ENCODE results near the gene SLC37A1. TPM values are rescaled to one million over a fixed set of nuclear protein-coding genes. Genes with fewer than 3 reads are reported as not detected.

The SLC37A1 gene
- total and polyA plus RNA-seq, 2 donors from 2014 or later: 3.4 to 21.8 TPM

GRCh38 chr21:42556960-42557359, 43.3 kb downstream of the SLC37A1 start:
- Histone ChIP-seq H3K27me3 (ENCODE audit: control insufficient read depth, insufficient read depth, low read length) (no peaks in the 10 kb centered on the region), H3K27ac (ENCODE audit: low read depth in 2 of 2, low read length in 2 of 2) (no peak overlapping the region), H3K4me1 (ENCODE audit: control insufficient read depth in 2 of 3, insufficient read depth in 2 of 3, low read depth in 1 of 3, low read length in 3 of 3) (peaks cover 2% of the 10 kb centered on the region in 3 donors), H3K9ac (ENCODE audit: low read length in 3 of 3) (no peak overlapping the region), H3K4me3 (ENCODE audit: low read length in 3 of 3) (no peak overlapping the region), H3K9me3 (ENCODE audit: control insufficient read depth in 2 of 3, insufficient read depth in 1 of 3, low read length in 3 of 3) (no peaks in the 10 kb centered on the region), H3K36me3 (ENCODE audit: control insufficient read depth in 2 of 3, insufficient read depth in 3 of 3, low read length in 3 of 3) (no peaks in the 10 kb centered on the region)
- DNase-seq: peak in 4 of 5 donors; percentile 58 to 75 (median 60)
- no peak for TF ChIP-seq CTCF (IDR thresholded peaks at IDR 0.05; ENCODE audit: borderline replicate concordance, extremely low read depth, insufficient read depth)
- no peak for FAIRE-seq
- intact Hi-C loops (cut with DNase I): no loop called here

DNA sequence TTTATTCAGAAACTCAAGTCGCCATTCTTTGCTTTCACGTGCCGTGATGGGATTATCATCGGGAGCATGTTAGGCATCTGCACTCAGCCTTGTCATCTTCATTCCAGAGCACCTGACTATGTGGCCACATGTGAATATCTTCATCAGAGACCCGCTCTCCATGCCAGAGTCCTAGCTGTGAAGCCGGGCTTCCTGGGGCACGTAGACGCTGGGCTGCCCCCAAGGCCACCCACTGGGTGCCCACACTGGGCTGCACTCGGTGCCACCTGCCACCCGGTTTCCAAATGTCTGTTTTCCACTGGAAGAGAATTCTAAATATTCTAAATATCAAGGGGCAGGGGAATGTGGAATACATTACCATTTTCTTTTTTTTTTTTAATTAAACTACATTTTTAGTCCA, 43.8 kb downstream of the SLC37A1 start:
- intact Hi-C loops (cut with DNase I): no loop called here
- Histone ChIP-seq H3K4me1 (ENCODE audit: control insufficient read depth in 2 of 3, insufficient read depth in 2 of 3, low read depth in 1 of 3, low read length in 3 of 3) (peaks cover 2 to 6% (median 3%) of the 10 kb centered on the region in 3 donors), H3K9ac (ENCODE audit: low read length in 3 of 3) (no peak overlapping the region), H3K27ac (ENCODE audit: low read depth in 2 of 2, low read length in 2 of 2) (no peak overlapping the region), H3K27me3 (ENCODE audit: control insufficient read depth, insufficient read depth, low read length) (no peaks in the 10 kb centered on the region), H3K9me3 (ENCODE audit: control insufficient read depth in 2 of 3, insufficient read depth in 1 of 3, low read length in 3 of 3) (no peaks in the 10 kb centered on the region), H3K4me3 (ENCODE audit: low read length in 3 of 3) (no peak overlapping the region), H3K36me3 (ENCODE audit: control insufficient read depth in 2 of 3, insufficient read depth in 3 of 3, low read length in 3 of 3) (no peaks in the 10 kb centered on the region)
- DNase-seq: peak in 1 of 5 donors; percentile 30
- TF ChIP-seq CTCF (IDR thresholded peaks at IDR 0.05; ENCODE audit: borderline replicate concordance, extremely low read depth, insufficient read depth): no peak
- no peak for FAIRE-seq

DNA sequence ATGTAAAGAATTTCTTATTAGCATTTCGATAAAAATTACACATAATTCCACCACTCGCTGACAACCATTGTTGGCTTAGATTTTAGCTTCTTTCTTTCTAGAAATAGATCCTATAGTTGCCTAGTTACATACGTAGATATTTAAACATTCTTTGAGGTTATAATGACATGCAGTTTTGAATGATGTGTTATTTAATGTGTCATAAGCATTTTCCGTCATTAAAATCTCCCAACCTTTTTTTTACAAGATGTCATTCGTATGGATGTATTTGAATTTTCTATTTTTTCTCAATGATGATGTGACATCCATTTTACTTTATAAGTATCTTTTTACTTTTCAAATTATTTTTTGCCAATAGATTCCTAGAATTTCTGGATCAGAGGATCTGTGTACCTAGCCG, 44.7 kb downstream of the SLC37A1 start:
- Histone ChIP-seq H3K4me3 (ENCODE audit: low read length in 3 of 3) (no peak overlapping the region), H3K4me1 (ENCODE audit: control insufficient read depth in 2 of 3, insufficient read depth in 2 of 3, low read depth in 1 of 3, low read length in 3 of 3) (peaks cover 2 to 7% (median 3%) of the 10 kb centered on the region in 3 donors), H3K9me3 (ENCODE audit: control insufficient read depth in 2 of 3, insufficient read depth in 1 of 3, low read length in 3 of 3) (no peaks in the 10 kb centered on the region), H3K27ac (ENCODE audit: low read depth in 2 of 2, low read length in 2 of 2) (no peak overlapping the region), H3K27me3 (ENCODE audit: control insufficient read depth, insufficient read depth, low read length) (no peaks in the 10 kb centered on the region), H3K9ac (ENCODE audit: low read length in 3 of 3) (no peak overlapping the region), H3K36me3 (ENCODE audit: control insufficient read depth in 2 of 3, insufficient read depth in 3 of 3, low read length in 3 of 3) (no peaks in the 10 kb centered on the region)
- TF ChIP-seq CTCF (IDR thresholded peaks at IDR 0.05; ENCODE audit: borderline replicate concordance, extremely low read depth, insufficient read depth): no peak
- intact Hi-C loops (cut with DNase I): no loop called here
- FAIRE-seq: no peak
- no peak for DNase-seq

DNA sequence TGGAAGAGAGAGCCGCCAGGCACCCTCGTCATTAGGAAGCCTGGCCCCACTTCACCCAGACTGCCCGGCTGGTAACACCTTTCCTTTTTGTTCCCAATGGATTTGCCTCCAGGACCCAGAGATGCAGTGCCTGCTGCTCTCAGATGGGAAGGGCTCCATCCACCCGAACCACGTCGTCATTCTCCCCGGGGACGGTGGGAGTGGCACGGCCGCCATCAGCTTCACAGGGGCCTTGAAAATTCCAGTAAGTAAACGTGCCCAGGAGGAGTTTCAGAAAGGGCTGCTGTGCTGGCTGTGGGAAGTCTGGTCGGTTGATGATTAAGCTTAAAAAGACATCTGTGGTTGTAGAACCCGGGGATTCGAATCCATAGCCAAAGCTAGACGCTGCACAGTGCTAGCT, 45.2 kb downstream of the SLC37A1 start:
- Histone ChIP-seq H3K9me3 (ENCODE audit: control insufficient read depth in 2 of 3, insufficient read depth in 1 of 3, low read length in 3 of 3) (no peaks in the 10 kb centered on the region), H3K4me3 (ENCODE audit: low read length in 3 of 3) (no peak overlapping the region), H3K4me1 (ENCODE audit: control insufficient read depth in 2 of 3, insufficient read depth in 2 of 3, low read depth in 1 of 3, low read length in 3 of 3) (peaks cover 2 to 7% (median 3%) of the 10 kb centered on the region in 3 donors), H3K36me3 (ENCODE audit: control insufficient read depth in 2 of 3, insufficient read depth in 3 of 3, low read length in 3 of 3) (no peaks in the 10 kb centered on the region), H3K27ac (ENCODE audit: low read depth in 2 of 2, low read length in 2 of 2) (no peak overlapping the region), H3K9ac (ENCODE audit: low read length in 3 of 3) (no peak overlapping the region), H3K27me3 (ENCODE audit: control insufficient read depth, insufficient read depth, low read length) (no peaks in the 10 kb centered on the region)
- DNase-seq: peak in 2 of 5 donors; percentile 39 to 75
- no peak for TF ChIP-seq CTCF (IDR thresholded peaks at IDR 0.05; ENCODE audit: borderline replicate concordance, extremely low read depth, insufficient read depth)
- FAIRE-seq: no peak
- intact Hi-C loops (cut with DNase I): no loop called here

All from kidney (tissue), 14 donors.